Inflammatory macrophage (primary cell): ENCODE results near the gene ACSL4.
A peak's percentile ranks its signal among the peaks of the same experiment; 100 is the strongest.
"Not testable (repeated sequence)": the region's sequence is repeated elsewhere in the genome, so short reads cannot be mapped to it uniquely, and the experiment has no call there.

Source experiments
- DNase-seq, 2 donors: peaks; one replicate each; pipeline ENCODE4 v3.0.0-alpha.2; 2020 to 2022

The ACSL4 gene

DNA sequence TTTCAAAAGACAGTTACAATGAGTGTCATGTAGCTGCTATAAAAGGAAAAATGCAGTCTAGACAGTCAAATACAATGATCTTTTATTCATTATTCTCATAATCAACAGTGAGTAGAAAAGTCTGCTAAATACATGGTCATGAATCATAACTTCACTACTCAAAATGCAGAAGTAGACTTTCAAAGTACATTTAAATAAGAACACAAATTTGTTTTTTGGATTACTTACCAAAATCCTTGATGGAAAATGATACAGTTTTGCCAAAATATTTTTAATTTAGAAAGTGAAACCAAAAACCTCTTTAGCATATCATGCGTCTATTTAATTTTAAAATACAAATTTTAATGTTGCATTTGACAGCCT, 4.9 kb downstream of the ACSL4 start:
- DNase-seq: no peak

DNA sequence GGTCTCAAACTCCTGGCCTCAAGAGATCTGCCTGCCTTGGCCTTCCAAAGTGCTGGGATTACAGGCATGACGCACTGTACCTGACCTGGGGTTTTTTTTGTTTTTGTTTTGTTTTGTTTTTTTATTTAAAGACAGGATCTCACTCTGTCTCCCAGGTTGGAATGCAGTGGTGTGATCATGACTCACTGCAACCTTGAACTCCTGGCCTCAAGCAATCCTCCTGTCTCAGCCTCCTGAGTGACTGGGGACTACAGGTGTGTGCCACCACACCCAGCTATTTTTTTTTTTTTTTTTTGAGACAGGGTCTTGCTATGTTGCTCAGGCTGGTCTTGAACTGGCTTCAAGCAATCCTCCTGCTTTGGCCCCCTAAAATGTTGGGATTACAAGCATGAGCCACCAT, 8.1 kb downstream of the ACSL4 start:
- DNase-seq: not testable (repeated sequence)

DNA sequence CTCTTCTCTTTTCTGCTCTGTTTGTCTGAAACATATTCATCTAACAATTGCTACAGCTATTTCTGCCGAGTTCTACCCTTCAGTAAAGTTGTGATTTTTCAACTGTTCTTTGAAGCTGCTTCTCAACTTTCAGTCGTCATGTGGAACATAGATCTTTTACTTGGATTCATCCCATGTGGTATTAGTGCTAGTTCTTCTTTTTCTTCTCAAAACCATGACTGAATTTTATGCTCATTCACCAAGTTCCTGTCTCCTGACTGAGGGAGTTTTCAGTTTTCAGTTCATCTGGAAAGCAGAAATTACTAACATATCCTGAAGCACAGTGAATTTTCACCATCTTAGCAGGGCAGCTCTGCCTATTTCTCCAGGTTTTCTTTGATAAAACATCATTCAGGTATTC, 12.1 kb downstream of the ACSL4 start:
- DNase-seq: peak; percentile 43 to 71

DNA sequence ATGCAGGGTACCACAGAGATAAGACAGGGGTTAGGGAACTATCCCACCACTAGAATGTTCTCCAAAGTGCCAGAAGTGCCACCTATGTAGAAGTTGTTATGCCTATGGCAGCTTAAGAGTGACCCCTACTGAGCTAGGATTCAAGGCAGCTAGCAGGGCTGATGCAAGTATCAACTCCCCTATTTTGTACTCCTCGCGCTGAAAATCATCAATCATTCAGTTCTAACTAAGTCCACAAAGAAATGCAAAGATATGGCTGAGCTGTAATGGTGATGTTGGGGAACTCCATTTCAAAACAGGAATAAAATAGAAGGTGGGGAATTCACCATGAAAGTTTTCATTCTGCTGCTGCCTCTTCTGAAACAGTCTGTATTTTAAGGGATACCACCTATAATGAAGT, 13.8 kb downstream of the ACSL4 start:
- DNase-seq: no peak

DNA sequence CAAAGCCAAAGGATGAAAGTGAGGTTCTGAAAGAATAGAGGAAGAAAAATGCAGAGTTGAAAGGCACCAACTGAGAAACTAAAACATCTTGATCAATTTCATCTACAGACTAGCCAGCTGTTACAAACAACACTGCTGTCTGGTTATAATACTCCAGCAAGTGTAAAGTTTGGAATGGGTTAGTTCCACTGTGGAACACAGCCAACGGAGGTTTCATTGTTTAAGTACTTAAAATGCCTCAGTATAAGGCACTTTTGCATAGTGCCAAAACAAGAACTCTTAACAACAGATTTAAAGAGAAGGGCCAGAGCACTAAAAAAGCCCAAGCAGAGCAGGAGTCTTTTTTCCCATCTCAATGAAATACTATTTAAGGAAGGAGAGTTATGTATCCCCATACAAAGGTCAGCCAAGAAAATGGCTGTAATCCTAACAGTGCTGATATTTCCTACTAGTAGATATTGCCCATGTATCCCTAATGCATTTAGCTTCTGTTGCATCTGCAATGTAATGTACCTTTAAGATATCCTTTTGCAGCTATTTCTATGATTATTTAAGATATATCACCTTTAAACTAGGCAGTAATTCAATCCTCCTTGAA, 16.5 kb downstream of the ACSL4 start:
- DNase-seq: no peak

DNA sequence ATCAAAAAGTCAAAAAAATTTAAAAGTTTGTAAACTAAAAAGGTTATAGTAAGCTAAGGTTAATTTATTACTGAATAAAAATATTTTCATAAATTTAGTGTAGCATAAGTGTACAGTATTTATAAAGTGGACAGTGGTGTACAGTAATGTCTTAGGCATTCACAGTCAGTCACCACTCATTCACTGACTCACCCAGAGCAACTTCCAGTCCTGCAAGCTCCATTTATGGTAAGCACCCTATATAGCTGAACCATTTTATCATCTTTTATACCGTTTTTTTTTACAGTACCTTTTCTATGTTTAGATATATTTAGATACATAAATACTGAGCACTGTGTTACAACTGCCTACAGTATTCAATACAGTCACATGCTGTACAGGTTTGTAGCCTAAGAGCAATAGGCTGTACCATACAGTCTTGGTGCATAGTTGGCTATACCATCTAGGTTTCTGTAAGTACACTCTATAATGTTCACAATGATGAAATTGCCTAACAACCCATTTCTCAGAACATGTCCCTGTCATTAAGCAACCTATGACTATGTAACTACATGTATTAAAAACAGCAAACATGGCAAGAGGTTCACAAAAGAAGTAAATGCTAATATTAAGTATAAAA, 18.6 kb downstream of the ACSL4 start:
- peak; percentile 13 to 43 for DNase-seq

DNA sequence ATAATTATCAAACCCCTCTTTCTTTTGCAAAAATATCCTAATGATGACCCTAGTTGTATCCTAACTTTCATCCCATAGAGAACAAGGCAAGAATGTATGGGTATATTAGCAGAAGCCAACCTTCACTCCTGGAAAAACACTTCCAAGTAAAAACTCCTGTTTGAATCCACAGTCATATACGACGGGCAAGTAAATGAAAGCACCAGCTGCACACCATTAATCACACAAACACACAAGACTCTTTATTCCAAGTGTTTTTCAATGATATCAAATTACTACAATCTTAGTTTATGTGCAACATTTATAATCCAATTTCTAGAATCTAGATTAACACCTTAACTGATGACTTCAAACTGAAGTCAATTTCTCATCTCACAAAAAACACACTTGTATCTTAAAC, 22.9 kb downstream of the ACSL4 start:
- DNase-seq: no peak

DNA sequence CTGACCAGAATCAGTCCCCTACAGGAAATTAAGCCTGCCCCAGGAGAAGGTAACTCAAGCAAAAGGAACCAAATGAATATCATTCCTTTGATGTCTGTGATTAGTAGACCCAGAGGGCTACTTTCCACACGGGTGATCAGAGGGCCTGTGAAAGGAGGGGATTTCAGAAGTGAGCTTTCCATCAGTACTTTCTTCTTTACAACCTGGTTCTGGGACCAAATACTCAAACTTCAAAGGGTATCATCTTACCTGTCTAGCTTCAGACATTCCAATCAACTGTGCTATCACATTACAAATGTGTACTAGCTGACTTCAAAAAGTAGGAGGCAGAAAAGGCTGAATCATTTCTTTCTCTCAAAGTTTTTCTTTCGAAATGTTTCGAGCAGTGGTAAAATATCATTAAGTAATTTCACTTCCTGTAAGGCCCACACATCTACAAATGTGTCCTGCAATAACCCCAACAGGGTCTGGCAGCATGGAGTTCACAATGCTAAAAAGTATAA, 23.9 kb downstream of the ACSL4 start:
- DNase-seq: peak; percentile 60 to 86

DNA sequence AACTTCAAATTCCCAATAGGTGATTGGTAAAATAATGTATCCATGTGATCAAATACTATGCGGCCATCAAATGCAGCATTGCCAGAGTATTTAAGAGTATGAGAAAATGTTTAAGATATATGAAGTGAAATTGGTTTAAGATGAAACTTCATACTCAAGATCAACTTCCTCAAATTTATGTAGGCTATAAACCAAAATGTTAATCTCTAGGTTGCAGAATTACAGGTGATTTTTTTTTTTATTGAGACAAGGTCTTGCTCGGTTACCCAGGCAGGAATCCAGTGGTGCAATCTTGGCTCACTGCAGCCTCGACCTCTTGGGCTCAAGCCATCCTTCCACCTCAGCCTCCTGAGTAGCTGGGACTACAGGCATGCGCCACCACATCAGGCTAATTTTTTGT, 25.3 kb downstream of the ACSL4 start:
- no peak for DNase-seq

DNA sequence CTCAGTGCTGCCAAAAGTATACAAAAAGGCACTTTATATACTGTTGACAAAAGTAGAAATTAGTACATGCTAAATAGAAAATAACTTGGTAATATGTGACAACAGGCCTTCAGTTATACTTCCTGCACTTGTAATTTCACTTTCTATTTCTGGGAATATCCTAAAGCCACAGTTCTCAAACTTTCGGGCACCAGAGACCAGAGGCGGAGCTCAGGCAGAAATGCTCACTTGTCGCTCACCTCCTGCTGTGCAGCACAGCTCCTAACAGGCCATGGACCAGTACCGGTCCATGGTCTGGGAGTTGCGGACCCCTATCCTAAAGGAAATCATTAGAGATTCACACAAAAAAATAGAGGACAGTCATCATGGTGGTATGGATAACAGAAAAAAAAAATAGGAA, 25.7 kb downstream of the ACSL4 start:
- peak in 1 of 2 donors; percentile 12 for DNase-seq

DNA sequence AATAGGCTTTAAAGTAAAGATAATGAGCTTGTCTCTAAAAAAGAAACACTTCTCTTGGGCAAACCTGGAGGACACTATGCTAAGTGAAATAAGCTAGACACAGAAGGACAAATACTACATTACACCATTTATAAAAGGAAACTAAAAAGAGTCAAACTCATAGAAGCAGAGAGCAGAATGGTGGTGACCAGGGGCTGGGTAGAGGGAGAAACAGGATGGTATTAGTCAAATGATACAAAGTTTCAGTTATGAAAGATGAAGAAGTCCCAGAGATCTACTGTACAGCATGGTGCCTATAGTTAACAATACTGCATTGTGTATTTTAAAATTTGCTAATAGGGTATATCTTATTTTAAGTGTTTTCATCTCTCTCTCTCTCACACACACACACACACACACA, 28.5 kb downstream of the ACSL4 start:
- no peak for DNase-seq

DNA sequence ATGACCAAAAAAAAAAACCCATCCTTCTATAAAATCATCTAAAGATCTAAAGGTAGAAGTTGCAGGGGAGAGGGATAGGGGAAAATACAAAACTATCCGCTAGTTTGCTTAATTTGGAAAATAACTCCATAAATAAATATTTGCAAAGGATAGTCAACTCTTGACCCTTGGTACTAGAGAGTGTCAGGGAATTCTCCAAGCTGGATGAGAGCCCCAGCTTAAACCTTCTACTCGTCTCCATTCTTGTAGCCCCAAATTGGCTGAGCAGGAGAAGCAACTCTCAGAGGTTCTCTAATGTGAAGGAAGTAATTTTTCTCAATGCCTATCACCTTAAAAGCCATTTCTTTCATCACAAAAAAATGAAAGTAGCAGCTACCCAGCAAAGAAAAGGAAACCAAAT, 35.2 kb downstream of the ACSL4 start:
- no peak for DNase-seq

DNA sequence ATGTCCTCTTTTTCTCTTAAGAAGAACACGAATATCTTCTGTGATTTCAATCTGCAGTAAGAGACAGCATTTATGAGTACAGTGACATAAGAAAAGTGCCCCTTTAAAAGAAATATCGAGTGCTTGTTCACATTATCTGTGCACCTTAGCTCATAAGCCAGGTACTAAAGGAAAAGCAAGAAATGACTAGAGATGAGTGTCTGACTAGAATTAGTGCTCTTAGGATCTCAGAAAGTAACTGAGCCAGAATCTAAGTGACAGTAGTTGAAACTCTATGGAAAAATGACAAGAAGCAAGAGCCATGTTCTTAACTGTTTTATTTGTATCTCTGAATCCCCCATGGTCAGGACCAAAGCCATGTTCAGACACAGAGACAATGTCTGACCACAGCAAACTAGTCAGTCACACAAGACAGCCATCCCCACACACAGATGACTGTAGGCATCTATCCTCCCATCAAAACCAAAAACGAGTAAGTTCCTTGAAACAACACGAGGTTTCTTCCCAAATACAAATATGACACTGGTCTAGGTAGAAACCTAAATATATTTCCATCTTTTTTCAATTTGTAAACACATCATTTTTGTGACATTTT, 36.8 kb downstream of the ACSL4 start:
- DNase-seq: no peak

DNA sequence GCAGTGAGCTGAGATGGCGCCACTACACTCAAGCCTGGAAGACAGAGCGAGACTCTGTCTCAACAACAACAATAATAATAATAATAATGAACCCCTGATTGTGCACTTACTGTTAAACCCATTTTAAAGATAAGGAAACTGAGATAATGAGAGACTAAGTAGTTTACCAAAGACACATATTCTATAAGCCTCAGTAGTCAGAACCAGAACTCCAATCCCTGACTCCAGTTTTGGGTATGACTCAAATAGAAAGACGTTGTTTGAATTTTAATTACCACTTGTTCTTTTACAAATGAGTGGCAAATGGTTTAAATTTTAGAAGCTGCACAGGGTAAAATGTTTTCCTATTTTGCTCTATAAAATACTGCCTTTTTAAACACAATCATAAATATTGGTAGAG, 37.4 kb downstream of the ACSL4 start:
- no peak for DNase-seq

DNA sequence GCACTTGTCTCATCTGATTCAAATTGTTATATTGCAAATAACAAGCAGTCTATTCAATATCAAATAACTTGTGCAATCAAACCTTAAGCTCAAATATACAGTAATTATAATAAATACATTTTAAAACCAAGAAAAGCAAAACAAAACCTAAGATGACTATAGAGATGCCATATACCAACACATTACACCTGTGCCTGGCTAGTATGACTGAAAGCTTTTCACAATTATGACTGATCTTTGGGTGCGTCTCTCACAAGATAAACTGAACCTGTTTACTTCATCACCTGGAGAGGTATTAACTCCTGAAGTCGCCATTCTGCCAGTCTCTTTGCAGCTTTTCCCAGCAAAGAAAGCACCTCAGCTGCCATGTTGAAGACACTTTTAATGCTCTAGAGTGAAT, 41.3 kb downstream of the ACSL4 start:
- no peak for DNase-seq

DNA sequence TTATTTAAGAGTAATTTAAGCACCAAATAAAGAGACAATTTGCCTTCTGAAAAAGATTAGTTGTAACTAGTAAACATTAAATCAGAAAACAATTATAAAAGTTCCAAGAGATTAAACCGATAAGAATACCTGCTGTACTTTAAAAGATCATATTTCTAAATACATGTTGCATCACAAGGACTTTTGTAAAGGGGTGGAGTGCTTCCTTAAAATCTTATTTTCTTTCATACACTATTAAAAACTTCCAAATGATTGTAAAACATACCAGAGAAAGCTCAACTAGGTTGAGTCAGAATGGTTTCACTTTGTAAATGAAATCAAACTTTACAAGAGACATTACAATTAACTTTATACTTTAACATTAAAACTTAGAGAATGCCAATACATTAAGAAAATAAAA, 41.8 kb downstream of the ACSL4 start:
- no peak for DNase-seq

DNA sequence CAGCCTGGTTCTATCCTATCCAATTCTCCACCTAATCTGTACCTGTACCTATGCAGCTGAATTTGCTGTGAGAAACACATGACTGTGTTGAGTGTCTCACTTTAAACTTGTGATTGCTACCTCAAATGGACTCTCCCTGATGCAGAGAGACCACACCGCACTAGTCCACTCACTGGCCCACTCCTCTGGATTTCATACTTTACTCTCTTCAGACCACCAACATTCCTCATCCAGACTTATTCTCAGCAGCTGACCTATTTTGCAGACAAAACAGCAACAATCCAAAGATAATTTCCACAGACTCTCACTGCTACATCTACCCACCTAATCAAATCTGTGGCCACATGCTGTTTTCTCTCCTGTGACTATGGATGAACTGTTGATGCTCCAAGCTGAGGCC, 45.2 kb downstream of the ACSL4 start:
- DNase-seq: no peak

DNA sequence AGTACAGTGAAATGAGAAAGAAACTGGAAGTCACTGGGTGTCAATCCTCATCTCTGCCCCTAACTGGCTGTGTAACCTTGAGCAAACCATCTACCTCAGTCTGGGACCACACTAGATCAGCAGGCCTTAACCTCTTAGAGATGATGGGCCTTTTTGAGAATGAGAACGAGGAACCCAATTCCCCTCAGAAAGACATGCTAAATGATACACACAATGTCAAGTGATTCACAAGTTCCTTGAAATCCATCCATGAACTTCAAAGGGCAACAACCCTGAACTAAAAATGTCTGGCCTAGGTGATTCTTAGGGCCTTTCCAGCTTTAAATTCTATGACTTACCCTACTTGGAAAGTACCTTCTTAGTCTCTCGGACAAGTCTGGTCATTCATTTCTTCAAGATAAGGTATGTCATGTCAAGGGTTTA, 47.4 kb downstream of the ACSL4 start:
- DNase-seq: no peak

DNA sequence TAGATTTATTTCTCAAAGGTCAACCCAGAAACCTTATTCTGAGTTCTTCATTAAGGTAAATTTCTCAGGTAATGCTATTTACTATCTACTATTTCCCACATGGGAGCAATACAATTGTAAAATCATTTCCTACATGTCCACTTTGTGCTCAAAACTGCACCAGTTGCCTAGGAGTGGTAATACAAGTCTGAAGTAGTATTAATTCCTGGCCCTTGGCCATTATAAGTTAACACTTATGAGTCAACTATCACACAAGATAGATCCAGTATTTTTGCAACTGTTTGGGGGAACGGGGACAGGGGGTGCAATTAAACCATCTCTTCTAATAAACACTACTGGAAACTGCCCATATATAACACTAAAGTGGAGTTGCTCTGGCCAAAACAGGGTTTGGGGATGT, 48.9 kb downstream of the ACSL4 start:
- DNase-seq: no peak

DNA sequence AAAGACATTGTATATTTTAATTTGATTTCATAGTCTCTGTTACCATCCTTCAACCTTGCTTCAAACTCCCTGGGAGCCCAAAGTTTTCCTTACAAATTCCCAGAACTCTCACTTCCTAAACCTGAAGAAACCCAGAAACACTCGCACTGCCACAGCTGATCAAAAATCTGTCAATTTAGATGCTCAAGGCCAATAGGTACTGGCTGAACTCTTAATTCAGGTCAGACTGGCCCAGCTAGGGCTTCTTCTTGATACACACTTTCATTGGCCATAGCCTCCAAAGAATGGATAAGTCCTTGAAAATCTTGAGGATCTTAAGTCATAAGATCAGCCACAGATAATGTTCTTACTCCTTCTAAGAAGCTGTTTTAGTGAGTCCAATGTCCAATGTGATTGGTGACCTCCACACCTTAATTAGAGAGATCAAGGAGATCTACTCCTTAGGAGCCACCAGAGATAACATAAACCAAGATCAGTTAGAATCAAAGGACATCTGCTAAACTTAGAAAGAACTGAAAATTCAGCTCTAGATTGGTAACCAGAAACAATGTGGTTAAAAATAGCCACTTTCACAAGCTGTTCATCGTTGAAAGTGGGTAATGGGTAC, 51.5 kb downstream of the ACSL4 start:
- no peak for DNase-seq

DNA sequence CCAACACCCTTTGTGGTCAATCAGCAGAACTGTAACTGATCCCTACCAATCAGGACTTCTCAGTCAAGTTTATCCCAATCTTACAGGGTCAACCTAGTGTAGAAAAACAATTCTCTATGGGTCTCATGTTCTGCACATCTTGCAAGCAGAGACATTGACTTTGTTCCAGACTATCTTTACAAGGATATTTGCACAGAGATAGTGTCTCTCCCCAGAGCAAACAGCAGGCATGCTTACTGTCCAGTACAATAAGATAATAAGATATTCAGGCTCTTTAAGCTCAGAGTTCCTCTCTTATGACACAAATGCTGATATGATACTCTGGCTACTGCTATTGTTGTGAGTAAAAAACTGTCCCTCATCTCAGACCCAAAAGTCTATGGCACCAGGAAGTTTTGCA, 53.2 kb downstream of the ACSL4 start:
- no peak for DNase-seq

DNA sequence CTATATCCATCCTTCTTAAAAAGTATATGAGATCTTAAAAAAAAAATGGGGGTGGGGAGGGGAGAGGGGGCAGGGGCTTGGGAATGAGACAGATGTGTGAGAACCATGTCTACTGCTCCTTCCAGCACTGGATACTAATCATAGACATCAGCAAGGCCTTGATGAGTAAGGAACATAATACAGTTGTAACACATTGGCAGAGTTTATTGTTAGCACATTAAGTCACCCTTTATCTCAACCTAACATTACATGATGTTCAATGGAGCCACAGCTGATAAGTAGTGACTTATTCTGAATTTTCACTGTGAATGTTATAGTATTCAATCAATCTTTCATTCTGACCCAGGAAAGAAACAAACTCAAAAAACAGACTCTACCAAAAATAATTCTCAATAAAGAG, 60.8 kb downstream of the ACSL4 start:
- DNase-seq: no peak

DNA sequence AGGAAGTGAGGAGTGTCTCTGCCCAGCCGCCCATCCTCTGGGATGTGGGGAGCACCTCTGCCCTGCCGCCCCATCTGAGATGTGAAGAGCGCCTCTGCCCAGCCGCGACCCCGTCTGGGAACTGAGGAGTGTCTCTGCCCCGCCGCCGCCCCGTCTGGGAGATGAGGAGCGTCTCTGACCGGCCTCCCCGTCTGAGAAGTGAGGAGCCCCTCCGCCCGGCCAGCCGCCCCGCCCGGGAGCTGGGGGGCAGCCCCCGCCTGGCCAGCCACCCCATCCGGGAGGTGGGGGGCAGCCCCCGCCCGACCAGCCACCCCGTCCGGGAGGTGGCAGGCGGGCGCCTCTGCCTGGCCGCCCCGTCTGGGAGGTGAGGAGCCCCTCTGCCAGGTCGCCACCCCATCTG, 61.9 kb downstream of the ACSL4 start:
- DNase-seq: not testable (repeated sequence)

DNA sequence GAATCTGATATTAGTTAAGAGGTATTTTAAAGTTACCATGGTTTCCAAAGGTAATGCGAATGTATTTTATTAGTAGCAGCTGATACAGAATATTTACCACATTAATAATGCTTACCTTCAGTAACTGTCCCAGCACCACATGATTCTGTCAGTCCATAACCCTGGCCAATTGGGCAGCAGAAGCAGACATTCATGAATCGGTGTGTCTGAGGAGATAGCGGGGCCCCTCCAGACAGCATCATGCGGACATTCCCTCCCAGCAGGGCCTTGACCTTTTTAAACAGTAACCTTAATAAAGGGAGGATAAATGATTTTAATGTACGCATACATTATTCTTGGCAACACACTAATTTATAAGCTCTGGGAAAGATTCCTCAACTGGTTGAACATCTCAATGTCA, 65.1 kb downstream of the ACSL4 start:
- DNase-seq: no peak
